Activated gamma-delta T cell (primary cell): Measurements from ENCODE around the gene HNRNPA0.

Source experiments
- DNase-seq: peaks from one replicate; lab custom pipeline; 2025; lab: John Stamatoyannopoulos, UW

The HNRNPA0 gene

DNA sequence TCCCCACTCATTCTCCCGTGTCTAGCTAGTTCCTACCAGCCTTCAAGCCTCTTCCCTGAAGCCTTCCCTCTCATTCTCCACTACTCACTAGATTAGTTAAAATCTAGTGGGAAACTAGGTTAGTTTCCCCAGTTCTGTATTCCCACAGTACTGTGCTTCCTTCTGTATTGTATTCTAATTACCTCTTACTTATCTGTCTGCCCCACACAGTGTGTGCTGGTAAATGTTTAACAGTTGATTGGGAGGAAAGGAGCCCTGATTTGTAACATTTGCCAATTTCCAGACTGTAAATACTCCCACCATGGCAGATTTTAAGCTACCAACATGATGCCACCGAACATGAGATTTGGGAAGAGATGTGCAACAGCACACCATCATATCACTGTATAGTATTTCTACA lies 26.5 kb downstream of the HNRNPA0 start:
- DNase-seq = no peak

DNA sequence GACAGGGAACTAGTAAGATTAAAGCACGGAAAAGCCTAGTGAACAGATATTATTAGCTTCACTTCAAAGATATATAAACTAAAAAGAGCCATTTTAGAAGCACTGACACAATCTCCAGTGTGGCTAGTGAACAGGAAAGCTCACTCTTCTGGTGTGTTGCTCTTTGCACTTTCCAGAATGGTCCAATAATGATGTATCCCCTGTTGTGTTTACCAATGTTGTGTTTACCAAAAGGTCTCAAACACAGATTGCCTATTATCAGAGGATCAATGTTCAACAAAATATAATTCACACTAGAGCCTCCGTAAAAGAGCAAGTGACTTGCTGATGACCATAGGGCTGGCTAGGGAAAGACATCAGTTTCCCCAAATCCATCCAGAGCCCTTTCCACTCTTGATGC lies 29.9 kb downstream of the HNRNPA0 start:
- DNase-seq = no peak

DNA sequence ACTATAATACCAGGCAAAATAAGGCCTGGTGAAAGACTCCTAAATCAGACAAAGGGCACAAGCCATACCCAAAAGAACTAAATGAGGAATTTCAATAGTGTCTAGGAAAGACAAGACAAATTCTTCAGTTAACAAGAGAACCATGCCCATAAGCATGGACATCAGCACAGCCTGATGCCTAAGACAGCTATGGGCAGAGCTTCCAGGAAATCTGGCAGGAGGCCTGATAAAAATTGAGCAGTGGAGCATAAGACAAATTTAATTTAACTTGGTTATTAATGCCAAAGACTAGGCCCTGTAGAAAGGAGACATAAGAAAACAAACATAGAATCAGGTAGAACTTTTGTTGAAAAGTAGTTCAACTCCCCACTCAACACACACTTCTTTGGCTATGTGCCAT lies 35.6 kb downstream of the HNRNPA0 start:
- no peak for DNase-seq

DNA sequence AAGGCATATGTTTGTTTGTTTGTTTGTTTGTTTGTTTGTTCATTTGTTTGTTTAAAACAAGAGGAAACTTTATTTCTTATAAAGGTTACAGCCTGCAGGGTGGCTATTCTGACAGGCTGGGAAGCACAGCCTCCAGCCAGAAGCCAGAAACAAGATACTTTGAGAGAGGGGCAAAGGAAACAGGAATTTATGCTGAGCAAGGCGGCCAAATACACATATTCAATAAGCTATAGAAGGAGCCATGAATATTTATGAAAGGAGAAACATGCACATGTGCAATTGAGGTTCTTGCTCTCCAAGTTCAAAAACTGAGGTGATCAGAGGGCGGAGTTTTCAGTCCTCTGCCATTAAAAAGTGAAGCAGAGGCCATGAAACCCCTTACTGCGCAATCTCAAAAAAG lies 37.8 kb downstream of the HNRNPA0 start:
- DNase-seq = no peak

DNA sequence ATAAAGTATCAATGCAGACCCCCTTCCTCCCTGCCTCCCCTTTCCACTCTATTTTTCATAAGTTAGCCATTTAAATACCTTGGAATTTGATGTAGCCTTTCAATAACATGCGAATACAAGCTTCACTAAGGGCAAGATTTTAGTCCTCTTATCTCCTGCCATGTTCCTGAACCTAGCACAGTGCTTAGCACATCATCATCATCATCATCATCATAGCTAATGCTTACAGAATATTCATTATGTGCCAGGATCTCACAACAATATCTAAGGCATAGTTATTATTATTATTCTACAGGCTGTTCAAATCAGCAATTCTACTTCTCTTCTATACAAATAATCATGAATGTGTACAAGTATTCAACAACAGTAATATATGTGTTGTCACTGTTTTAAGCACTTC lies 38.7 kb downstream of the HNRNPA0 start:
- no peak for DNase-seq

DNA sequence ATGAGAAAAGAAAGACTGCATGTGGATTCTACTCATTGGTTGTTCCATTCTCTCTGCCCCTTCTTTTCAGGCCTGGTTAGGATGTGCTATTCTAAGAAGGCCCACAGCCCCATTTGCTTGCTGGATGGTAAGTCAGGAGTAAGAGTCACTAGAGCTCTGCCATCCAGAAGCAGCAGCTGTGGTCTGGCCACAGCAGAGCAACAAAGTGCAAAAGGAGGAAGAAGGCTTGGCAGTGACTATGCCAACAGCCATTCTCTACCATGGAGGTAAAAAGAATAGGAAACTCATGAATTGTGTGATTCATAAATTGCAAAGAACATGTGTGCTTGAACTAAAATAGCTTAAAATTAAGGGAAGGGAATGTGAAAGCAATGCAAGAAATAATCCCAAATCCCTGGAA lies 39.2 kb downstream of the HNRNPA0 start:
- DNase-seq = no peak

- DNase-seq = no peak
Observed at GRCh38 chr5:137714494-137714893, 39.7 kb downstream of the HNRNPA0 start.

GRCh38 chr5:137712139-137712667 lies 42.0 kb downstream of the HNRNPA0 start:
- DNase-seq = no peak

DNA sequence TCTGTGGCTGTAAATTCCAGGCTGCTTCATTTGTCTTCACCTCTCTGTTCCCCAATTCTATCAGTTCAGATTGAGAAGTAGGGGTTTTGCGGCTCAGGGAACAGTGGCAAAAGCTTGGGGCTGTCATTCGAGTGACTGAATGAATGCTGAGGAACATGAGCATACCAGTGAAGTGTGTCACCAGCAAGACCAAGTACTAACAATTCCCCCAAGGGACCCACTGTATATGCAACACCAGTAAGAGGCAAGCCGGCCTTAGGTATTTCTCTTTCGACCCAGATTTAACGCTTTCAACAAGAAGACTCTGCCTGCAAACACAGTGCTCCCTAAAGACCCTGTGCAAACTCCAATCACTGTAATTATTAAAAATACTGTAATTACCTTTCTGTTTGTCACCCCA lies 44.1 kb downstream of the HNRNPA0 start:
- no peak for DNase-seq

DNA sequence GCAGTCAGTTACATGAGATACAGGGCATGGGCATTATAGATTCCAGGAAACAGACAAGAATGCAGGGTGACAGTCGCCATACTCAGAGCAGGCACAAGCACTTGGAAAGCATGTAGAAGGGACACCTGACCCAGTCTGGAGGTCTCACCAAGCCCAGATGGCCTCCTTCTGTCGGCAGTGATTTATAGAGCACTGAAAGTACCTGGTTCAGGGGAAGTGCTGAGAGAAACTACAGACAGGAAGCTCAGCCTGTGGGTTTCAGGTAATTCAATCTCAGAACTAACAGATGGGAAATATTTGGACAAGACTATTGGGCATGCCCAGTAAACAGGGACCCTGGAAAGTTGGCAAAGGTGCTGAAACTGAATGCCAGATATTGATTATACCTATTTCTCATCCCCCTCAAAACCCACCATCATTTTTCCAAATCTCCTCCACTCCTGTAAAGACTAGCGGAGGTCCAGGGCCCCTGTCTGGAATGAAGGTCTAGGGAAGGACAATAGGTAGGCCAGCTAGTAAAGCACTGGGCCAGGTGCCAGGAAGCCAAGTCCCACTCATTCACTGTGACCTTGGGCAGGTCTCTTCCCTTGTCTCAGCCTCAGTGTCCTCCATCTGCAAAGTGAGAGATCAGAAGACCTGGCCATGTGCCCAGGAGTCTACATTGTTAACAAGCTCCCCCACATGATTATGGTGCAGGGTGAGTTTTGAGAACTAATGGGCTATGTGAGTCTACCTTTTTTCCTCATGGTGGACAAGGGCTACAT lies 45.2 kb downstream of the HNRNPA0 start:
- DNase-seq = no peak

GRCh38 chr5:137708062-137708461 lies 46.1 kb downstream of the HNRNPA0 start:
- no peak for DNase-seq

DNA sequence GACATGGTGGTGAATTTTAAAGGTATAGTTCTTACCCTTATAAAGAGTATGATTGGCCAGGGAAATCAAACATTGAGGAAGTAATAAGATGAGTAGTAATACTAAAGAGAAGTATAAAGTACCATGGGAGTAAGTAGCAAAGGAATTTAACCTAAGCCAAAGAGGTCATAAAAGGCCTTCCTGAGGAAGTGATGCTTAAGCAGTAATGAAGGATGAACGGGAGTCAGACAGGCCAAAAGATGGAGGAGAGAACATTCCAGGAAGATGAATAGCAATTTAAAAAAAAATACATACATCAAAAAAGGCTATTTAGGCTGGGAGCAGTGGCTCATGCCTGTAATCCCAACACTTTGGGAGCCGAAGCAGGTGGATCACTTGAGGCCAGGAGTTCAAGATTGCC lies 47.3 kb downstream of the HNRNPA0 start:
- DNase-seq = no peak

- DNase-seq = no peak
Observed at GRCh38 chr5:137705106-137705505, 49.1 kb downstream of the HNRNPA0 start.

- no peak for DNase-seq
Observed at GRCh38 chr5:137703565-137703964, 50.6 kb downstream of the HNRNPA0 start.

DNA sequence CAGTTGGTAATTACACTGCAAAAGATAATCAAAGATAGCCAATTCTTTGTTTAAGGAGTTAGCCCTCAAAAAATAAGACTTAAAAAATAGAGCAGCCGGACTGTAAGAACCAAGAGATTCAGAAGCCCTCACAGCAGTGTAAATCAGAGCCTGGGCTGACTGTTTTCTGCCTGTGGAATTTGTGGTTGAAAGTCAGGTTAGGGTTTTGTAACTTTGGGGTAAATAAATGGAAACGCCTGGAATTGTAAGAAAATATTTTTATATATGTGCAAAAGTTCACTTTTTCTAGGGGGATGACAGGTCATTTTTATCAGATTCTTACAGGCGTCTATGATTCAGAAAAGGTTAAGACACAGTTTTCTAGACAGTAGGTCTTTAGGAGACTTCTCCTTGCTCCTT lies 53.9 kb downstream of the HNRNPA0 start:
- DNase-seq = no peak

DNA sequence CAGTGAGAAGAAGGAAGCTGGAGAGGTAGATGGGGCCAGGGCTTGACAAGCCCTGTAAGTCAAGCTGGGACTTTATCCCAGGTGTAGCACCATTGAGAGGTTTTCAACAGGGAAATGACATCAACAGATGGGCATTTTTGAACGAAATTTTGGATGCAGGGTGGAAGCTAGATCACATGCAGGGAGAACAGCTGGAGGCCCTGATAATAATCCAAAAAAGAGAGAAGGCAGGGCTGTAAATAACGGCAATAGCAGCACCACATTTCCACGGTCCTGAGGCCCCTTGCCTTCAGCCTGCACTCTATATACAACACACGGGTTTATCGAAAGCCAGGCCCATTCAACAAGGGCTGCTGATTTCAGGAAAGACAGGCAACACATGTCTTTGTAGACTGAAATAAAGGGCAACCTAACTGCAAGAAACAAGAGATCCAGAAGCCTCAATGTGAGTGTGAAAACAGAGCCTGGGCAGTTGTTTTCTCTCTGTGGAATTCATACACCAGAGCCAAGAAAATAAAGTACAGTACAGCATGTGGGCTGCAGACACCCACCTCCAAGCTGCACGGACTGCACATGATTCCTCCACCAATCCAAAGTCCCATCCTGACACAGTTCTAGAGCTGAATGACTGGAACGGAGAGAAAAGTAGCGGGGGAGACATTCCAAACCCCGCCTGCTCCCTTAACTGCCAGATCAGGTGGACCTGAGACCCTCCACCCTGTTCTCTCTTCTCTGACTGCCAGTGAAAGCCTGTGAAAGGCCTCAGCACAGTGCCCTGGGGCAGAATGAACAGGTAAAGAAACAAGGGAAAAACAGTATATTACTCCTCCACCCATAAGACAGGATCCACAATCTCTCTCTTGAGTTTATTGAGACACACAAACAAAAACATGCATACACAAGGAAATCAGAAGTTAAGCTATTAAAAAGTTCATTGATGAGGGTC lies 54.6 kb downstream of the HNRNPA0 start:
- no peak for DNase-seq

GRCh38 chr5:137696481-137696880 lies 57.7 kb downstream of the HNRNPA0 start:
- DNase-seq = no peak

- DNase-seq = no peak
Observed at GRCh38 chr5:137695651-137696428, 58.3 kb downstream of the HNRNPA0 start.
